Naive thymus-derived CD8-positive, alpha-beta T cell (primary cell): ENCODE results near the gene CLK4. TPM values are rescaled to one million over a fixed set of nuclear protein-coding genes. Genes with fewer than 3 reads are reported as not detected.

Experiments
- ATAC-seq, 2 donors: fragments of 150-1000 bp; cut with Tn5 transposase in 1 of 2; sonication (Bioruptor Pico), chemical (Tn5 transposase) in 1 of 2; 1 replicate in 1 of 2; 2 replicates in 1 of 2; pipeline ENCODE4 v1.10.0; 2021; ENCODE audit warnings: mild to moderate bottlenecking in 2 of 2, moderate library complexity in 2 of 2
- POLR2A ChIA-PET: fragments of 350-600 bp; sonication (Branson Sonifier 250); formaldehyde crosslinking; loops from one replicate; lab custom pipeline; 2021; ENCODE audit warnings: antibody characterized with exemption; lab: Charles Lee
- DNase-seq, 10 donors: peaks; one replicate each; pipeline versions ENCODE4 v3.0.0 to v3.0.0-alpha.2; 2020 to 2022
- H3K27ac Mint-ChIP-seq, 10 donors: one replicate each; pipeline ENCODE4 v1.8.0; 2020 to 2022; ENCODE audit warnings: mild to moderate bottlenecking in 10 of 10, mixed read lengths in 10 of 10, moderate library complexity in 4 of 10, inconsistent platforms in 1 of 10
- H3K27me3 Mint-ChIP-seq, 5 donors: one replicate each; pipeline ENCODE4 v1.8.0; 2021 to 2022; ENCODE audit warnings: mixed read lengths in 5 of 5
- H3K36me3 Mint-ChIP-seq, 3 donors: one replicate each; pipeline ENCODE4 v1.8.0; 2020 to 2022; ENCODE audit warnings: mixed read lengths in 3 of 3, mild to moderate bottlenecking in 2 of 3, inconsistent platforms in 1 of 3
- H3K4me1 Mint-ChIP-seq, 4 donors: one replicate each; pipeline ENCODE4 v1.8.0; 2021 to 2022; ENCODE audit warnings: mixed read lengths in 4 of 4
- H3K4me3 Mint-ChIP-seq, 10 donors: one replicate each; pipeline ENCODE4 v1.8.0; 2020 to 2022; ENCODE audit warnings: mild to moderate bottlenecking in 10 of 10, mixed read lengths in 10 of 10, moderate library complexity in 6 of 10, inconsistent platforms in 1 of 10
- H3K9me3 Mint-ChIP-seq, 9 donors: one replicate each; pipeline ENCODE4 v1.8.0; 2020 to 2022; ENCODE audit warnings: mixed read lengths in 9 of 9, mild to moderate bottlenecking in 3 of 9, inconsistent platforms in 1 of 9, moderate library complexity in 1 of 9
- polyA plus RNA-seq, 3 donors: library from polyadenylated mRNA; unstranded; fragments of 300-500 nt; fragmentation: Illumina TruSeq; gene quantifications; one replicate each; pipeline ENCODE4 v1.2.3, GENCODE V29; 2021
- total RNA-seq, 8 experiments: library from RNA in 2 of 8; stranded (reverse) in 2 of 8; gene quantifications; one replicate each; pipeline ENCODE4 v1.2.3 and lab custom pipeline; 2021 to 2026

CLK4 gene
- total and polyA plus RNA-seq, 5 experiments from 2014 or later, result 14.5 to 105 (median 18.7) TPM

DNA sequence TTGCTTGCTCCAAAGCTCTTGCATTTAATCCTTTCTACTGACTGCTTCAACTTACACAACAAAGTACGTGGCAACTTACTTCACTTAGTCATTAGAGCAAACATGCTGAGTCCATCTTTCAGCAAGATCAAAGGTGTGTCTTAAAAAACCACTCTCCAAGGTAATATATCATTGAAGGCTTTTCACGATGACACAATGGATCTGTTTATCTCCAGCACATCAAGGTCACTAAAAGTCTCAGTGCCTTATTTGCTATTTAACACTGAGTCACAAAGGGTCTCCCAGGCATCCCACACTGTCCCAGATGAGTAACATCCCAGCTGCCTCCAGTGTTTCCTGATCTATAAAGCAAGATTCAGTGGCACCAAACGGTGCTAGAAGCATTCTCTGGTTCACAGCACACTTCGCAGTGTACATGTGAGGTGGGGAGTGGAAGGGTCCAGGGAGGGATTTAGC lies 3.7 kb upstream of the CLK4 start:
- no peak overlapping the region for H3K27ac Mint-ChIP-seq
- H3K4me3 Mint-ChIP-seq, result no peak overlapping the region
- POLR2A ChIA-PET, result no interaction called here

DNA sequence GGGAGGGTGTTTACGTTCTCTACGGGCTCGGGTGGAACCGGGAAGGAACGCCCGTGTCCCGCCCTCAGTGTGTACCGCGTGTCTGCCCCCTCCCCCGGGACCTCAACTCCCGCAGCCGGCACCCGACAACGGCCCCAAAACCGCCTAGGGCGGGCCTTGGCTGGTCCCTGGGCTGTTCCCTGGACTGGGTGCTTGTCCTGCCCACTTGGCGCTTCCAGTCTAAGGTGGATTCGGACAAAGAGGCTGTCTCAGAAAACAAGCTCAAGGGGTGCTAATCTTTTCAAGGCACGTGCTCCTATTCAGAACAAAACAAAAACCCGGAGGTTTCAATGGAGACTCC lies 379 bp upstream of the CLK4 start:
- DNase-seq (no peak), ATAC-seq (no peak)
- peak overlapping the region; percentile 62 to 99 (median 84) for H3K4me3 Mint-ChIP-seq
- peaks cover 12 to 45% (median 34%) of the 10 kb centered on the region in 4 donors for H3K4me1 Mint-ChIP-seq
- peaks cover 2 to 13% (median 5%) of the 10 kb centered on the region in 3 donors for H3K36me3 Mint-ChIP-seq
- H3K9me3 Mint-ChIP-seq, result no peaks in the 10 kb centered on the region
- POLR2A ChIA-PET, result interaction anchor here (0.5 to 3.1 kb wide), 9 partner anchors 17 to 1192 kb away, joined by 3 to 13 read pairs (median 4); partner anchors contain the start of genes HNRNPH1, ZNF354A, ZNF354B and ZNF354C
- H3K27ac Mint-ChIP-seq, result peak overlapping the region; percentile 64 to 100 (median 86)
- no peaks in the 10 kb centered on the region for H3K27me3 Mint-ChIP-seq

More for the DNA sequence above, 3.7 kb upstream of the CLK4 start:
- DNase-seq (no peak), ATAC-seq (no peak)
- Mint-ChIP-seq H3K36me3 (peaks cover 0 to 1% (median 0%) of the 10 kb centered on the region in 3 donors), H3K9me3 (no peaks in the 10 kb centered on the region), H3K4me1 (peaks cover 4 to 13% (median 8%) of the 10 kb centered on the region in 4 donors), H3K27me3 (peaks cover 0 to 7% (median 4%) of the 10 kb centered on the region in 5 donors)

GRCh38 chr5:178625679-178626483 lies 969 bp downstream of the CLK4 start:
- Mint-ChIP-seq H3K4me1 (peaks cover 14 to 51% (median 43%) of the 10 kb centered on the region in 4 donors), H3K4me3 (peak overlapping the region; percentile 90 to 99 (median 98)), H3K36me3 (peaks cover 4 to 25% (median 5%) of the 10 kb centered on the region in 3 donors), H3K27me3 (no peaks in the 10 kb centered on the region), H3K27ac (peak overlapping the region; percentile 97 to 100 (median 99)), H3K9me3 (no peaks in the 10 kb centered on the region)
- ATAC-seq (peak; percentile 14 to 21), DNase-seq (no peak)
- POLR2A ChIA-PET, result interaction anchor here (0.6 to 3.1 kb wide), 13 partner anchors 10 to 1499 kb away, joined by 3 to 13 read pairs (median 4); partner anchors contain the start of genes HNRNPH1, ZNF354A, ZNF354B and ZNF354C

- Mint-ChIP-seq H3K27me3 (no peaks in the 10 kb centered on the region), H3K27ac (peak overlapping the region in 9 of 10 donors; percentile 43 to 100 (median 99)), H3K4me3 (peak overlapping the region; percentile 90 to 99 (median 98)), H3K9me3 (no peaks in the 10 kb centered on the region), H3K36me3 (peaks cover 5 to 35% (median 11%) of the 10 kb centered on the region in 3 donors), H3K4me1 (peaks cover 22 to 56% (median 53%) of the 10 kb centered on the region in 4 donors)
- ATAC-seq (no peak), DNase-seq (no peak)
- POLR2A ChIA-PET, result interaction anchor here (0.6 to 3.1 kb wide), 5 partner anchors 9 to 1498 kb away, joined by 3 to 13 read pairs (median 4); partner anchors contain the start of gene HNRNPH1
These were observed 2.0 kb downstream of the CLK4 start for GRCh38 chr5:178624631-178625546.

- Mint-ChIP-seq H3K27ac (peak overlapping the region in 2 of 10 donors; percentile 11 to 61), H3K4me3 (peak overlapping the region in 7 of 10 donors; percentile 10 to 56 (median 41)), H3K4me1 (peaks cover 30 to 71% (median 68%) of the 10 kb centered on the region in 4 donors), H3K9me3 (no peaks in the 10 kb centered on the region), H3K27me3 (no peaks in the 10 kb centered on the region), H3K36me3 (peaks cover 5 to 53% (median 24%) of the 10 kb centered on the region in 3 donors)
- POLR2A ChIA-PET, result no interaction called here
- DNase-seq (no peak), ATAC-seq (no peak)
These were observed 4.1 kb downstream of the CLK4 start for GRCh38 chr5:178622679-178623247.

GRCh38 chr5:178619390-178619789 lies 7.5 kb downstream of the CLK4 start:
- Mint-ChIP-seq H3K36me3 (peaks cover 9 to 84% (median 26%) of the 10 kb centered on the region in 3 donors), H3K9me3 (no peaks in the 10 kb centered on the region), H3K4me1 (peaks cover 28 to 65% (median 62%) of the 10 kb centered on the region in 4 donors), H3K27ac (peak overlapping the region in 5 of 10 donors; percentile 18 to 61 (median 46)), H3K27me3 (no peaks in the 10 kb centered on the region), H3K4me3 (peak overlapping the region in 4 of 10 donors; percentile 3 to 39 (median 16))
- no peak for ATAC-seq
- POLR2A ChIA-PET, result interaction anchor here (0.5 kb wide), 1 partner anchor 1139 kb away, joined by 4 read pairs; no protein-coding TSS in a partner anchor
- DNase-seq, result no peak

- ATAC-seq, result no peak
- Mint-ChIP-seq H3K27ac (peak overlapping the region in 3 of 10 donors; percentile 14 to 61 (median 15)), H3K4me1 (peaks cover 7 to 33% (median 21%) of the 10 kb centered on the region in 4 donors), H3K4me3 (no peak overlapping the region), H3K9me3 (no peaks in the 10 kb centered on the region), H3K36me3 (peaks cover 17 to 89% (median 30%) of the 10 kb centered on the region in 3 donors), H3K27me3 (no peaks in the 10 kb centered on the region)
- no peak for DNase-seq
- POLR2A ChIA-PET, result interaction anchor here (1.6 kb wide), 1 partner anchor 14 kb away, joined by 8 read pairs; no protein-coding TSS in a partner anchor
These were observed 14.6 kb downstream of the CLK4 start for GRCh38 chr5:178612299-178612698.

DNA sequence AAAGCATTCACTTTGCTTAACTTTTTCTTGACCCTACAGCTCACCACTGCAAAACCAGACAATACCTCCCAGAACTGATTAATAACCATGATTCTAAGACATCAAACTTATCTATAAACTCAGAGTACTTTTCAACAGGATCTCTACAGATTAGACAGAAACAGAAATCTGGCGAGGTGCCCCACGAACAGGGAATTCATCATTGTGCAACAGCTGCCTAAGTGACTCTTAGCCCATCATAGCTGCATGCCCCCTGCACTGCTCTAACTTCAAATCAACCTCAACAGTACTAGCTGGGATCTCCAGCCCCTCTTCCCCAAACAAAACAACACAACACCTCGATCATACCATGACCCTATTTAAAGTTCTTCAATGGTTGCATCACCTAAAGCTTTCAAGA lies 20.6 kb downstream of the CLK4 start:
- H3K27ac Mint-ChIP-seq, result peak overlapping the region in 4 of 10 donors; percentile 11 to 47 (median 34)

DNA sequence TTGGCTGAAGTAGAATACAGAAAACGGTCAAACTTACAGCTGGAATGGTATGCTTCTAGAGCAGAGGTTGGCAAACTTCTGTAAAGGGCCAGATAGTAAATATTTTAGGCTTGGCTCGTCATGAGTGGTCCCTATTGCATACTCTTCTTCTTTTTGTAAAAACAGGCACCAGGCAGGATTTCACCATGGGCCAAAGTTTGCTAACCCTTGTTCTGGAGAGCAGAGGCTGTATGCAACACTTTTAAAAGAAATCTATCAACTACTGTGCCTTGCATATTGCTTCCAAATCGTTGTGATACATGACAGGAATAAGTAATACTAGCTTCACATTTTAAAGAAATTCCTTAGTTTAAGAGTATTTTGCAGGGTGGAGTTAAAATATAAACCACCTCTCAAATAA lies 21.1 kb downstream of the CLK4 start:
- Mint-ChIP-seq H3K4me3 (no peak overlapping the region), H3K27ac (peak overlapping the region in 2 of 10 donors; percentile 18 to 37), H3K27me3 (no peaks in the 10 kb centered on the region), H3K36me3 (peaks cover 3 to 90% (median 24%) of the 10 kb centered on the region in 3 donors), H3K9me3 (no peaks in the 10 kb centered on the region), H3K4me1 (peaks cover 0 to 12% (median 6%) of the 10 kb centered on the region in 4 donors)
- POLR2A ChIA-PET, result no interaction called here
- no peak for ATAC-seq
- DNase-seq, result no peak

More for the DNA sequence above, 20.6 kb downstream of the CLK4 start:
- H3K9me3 Mint-ChIP-seq, result no peaks in the 10 kb centered on the region
- peaks cover 6 to 90% (median 24%) of the 10 kb centered on the region in 3 donors for H3K36me3 Mint-ChIP-seq
- DNase-seq, result no peak
- peaks cover 0 to 15% (median 7%) of the 10 kb centered on the region in 4 donors for H3K4me1 Mint-ChIP-seq
- ATAC-seq, result no peak
- no peaks in the 10 kb centered on the region for H3K27me3 Mint-ChIP-seq
- POLR2A ChIA-PET, result no interaction called here
- no peak overlapping the region for H3K4me3 Mint-ChIP-seq

DNA sequence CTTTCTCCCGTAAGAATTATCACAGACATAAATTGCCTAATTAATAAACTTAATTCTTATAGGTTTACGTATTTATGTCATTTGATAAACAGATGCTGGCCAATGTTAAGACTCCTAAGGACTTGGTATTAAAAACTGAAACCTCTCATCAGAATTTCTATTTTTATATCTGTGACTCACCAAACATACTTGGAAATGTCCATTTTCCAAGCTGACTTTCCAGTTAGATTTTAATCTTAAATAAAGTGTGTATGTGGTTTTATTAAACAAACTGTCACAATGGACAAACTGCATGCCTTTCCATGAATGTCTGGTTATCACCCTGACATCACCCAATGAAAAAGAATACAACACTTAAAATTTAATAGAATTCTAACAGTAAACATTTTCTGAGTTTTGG lies 24.1 kb downstream of the CLK4 start:
- ATAC-seq (no peak), DNase-seq (no peak)
- no peak overlapping the region for H3K27ac Mint-ChIP-seq
- peaks cover 0 to 6% (median 2%) of the 10 kb centered on the region in 4 donors for H3K4me1 Mint-ChIP-seq
- peaks cover 0 to 9% (median 0%) of the 10 kb centered on the region in 9 donors for H3K9me3 Mint-ChIP-seq
- H3K4me3 Mint-ChIP-seq, result no peak overlapping the region
- no peaks in the 10 kb centered on the region for H3K27me3 Mint-ChIP-seq
- peaks cover 0 to 81% (median 16%) of the 10 kb centered on the region in 3 donors for H3K36me3 Mint-ChIP-seq
- POLR2A ChIA-PET, result no interaction called here

GRCh38 chr5:178595750-178596149 lies 31.1 kb downstream of the CLK4 start:
- peaks cover 15 to 20% (median 18%) of the 10 kb centered on the region in 3 donors for H3K36me3 Mint-ChIP-seq
- no peak for ATAC-seq
- POLR2A ChIA-PET, result no interaction called here

More at GRCh38 chr5:178595750-178596149, 31.1 kb downstream of the CLK4 start:
- H3K9me3 Mint-ChIP-seq, result peaks cover 8 to 38% (median 22%) of the 10 kb centered on the region in 9 donors
- no peak overlapping the region for H3K27ac Mint-ChIP-seq
- H3K27me3 Mint-ChIP-seq, result peaks cover 0 to 8% (median 0%) of the 10 kb centered on the region in 5 donors
- no peak overlapping the region for H3K4me3 Mint-ChIP-seq
- no peak for DNase-seq
- peaks cover 2 to 9% (median 5%) of the 10 kb centered on the region in 4 donors for H3K4me1 Mint-ChIP-seq
